ENCODE measurements around the gene TPK1. TPM values are rescaled to one million over a fixed set of nuclear protein-coding genes. Genes with fewer than 3 reads are reported as not detected.

Gene TPK1
- total and polyA plus RNA-seq, 3 donors from 2014 or later = 10.9 to 17.2 (median 12.6) TPM

DNA sequence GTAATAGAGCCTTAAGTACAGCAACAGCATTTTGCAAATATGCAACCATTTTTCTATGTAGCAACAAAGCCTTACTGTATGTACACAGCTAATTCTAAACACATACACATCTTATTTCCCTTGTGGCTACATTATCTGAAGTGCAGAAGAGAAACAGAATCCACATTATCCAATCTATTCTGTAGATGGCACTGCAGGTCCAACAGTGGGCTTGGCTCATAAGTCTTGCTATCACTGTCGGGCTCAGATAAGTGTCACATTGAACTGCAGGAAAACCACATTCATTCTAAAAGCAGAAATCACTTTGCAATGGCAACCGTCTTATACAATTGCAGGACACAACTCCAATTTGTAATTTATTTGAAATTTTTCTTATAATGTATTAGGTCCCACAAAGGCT lies 322.5 kb downstream of the TPK1 start:
- no peaks in the 10 kb centered on the region for H3K36me3 ChIP-seq (ENCODE audit: low read depth, missing control alignments)
- H3K4me3 ChIP-seq = no peak overlapping the region
- H3K9me3 ChIP-seq = no peaks in the 10 kb centered on the region
- 40 to 41% methylated on average over 2 of the region's 2 CpGs for WGBS, 2 donors
- H3K4me1 ChIP-seq = no peaks in the 10 kb centered on the region
- intact Hi-C loops (cut with DNase I; ENCODE audit: low total_unique reads) = no loop called here
- no peak for DNase-seq
- H3K27me3 ChIP-seq = no peaks in the 10 kb centered on the region
- TF ChIP-seq POLR2A (IDR thresholded peaks at IDR 0.05) = no peak
- TF ChIP-seq, protein P1, sequence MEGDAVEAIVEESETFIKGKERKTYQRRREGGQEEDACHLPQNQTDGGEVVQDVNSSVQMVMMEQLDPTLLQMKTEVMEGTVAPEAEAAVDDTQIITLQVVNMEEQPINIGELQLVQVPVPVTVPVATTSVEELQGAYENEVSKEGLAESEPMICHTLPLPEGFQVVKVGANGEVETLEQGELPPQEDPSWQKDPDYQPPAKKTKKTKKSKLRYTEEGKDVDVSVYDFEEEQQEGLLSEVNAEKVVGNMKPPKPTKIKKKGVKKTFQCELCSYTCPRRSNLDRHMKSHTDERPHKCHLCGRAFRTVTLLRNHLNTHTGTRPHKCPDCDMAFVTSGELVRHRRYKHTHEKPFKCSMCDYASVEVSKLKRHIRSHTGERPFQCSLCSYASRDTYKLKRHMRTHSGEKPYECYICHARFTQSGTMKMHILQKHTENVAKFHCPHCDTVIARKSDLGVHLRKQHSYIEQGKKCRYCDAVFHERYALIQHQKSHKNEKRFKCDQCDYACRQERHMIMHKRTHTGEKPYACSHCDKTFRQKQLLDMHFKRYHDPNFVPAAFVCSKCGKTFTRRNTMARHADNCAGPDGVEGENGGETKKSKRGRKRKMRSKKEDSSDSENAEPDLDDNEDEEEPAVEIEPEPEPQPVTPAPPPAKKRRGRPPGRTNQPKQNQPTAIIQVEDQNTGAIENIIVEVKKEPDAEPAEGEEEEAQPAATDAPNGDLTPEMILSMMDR (IDR thresholded peaks at IDR 0.05) = no peak
- no peak overlapping the region for H3K27ac ChIP-seq

DNA sequence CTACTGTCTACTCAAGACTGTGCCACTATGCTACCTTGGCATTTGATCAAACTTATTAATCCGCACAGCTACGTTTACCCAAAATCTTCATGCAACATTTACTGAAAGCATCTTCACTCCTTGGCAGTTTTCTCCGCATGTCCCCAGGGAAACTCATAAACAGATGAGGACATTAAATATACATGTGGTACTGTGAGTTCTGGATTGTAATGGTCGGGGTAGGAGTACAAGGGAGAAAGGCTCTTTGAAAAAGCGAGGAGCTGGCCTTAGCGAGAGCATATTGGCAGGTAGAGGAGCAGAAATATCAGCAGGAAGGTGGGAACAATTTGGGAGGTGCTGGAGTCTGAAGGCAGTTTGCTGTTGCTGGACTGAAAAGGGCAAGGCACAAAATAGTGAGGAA lies 325.2 kb downstream of the TPK1 start:
- no peaks in the 10 kb centered on the region for H3K9me3 ChIP-seq
- H3K27me3 ChIP-seq = no peaks in the 10 kb centered on the region
- no peaks in the 10 kb centered on the region for H3K4me1 ChIP-seq
- no peak for DNase-seq
- H3K4me3 ChIP-seq = no peak overlapping the region
- WGBS, 2 donors = 78 to 85% methylated on average over 6 of the region's 6 CpGs
- H3K36me3 ChIP-seq (ENCODE audit: low read depth, missing control alignments) = no peaks in the 10 kb centered on the region
- intact Hi-C loops (cut with DNase I; ENCODE audit: low total_unique reads) = no loop called here
- TF ChIP-seq, protein P1 (IDR thresholded peaks at IDR 0.05) = no peak
- no peak for TF ChIP-seq POLR2A (IDR thresholded peaks at IDR 0.05)
- no peak overlapping the region for H3K27ac ChIP-seq

DNA sequence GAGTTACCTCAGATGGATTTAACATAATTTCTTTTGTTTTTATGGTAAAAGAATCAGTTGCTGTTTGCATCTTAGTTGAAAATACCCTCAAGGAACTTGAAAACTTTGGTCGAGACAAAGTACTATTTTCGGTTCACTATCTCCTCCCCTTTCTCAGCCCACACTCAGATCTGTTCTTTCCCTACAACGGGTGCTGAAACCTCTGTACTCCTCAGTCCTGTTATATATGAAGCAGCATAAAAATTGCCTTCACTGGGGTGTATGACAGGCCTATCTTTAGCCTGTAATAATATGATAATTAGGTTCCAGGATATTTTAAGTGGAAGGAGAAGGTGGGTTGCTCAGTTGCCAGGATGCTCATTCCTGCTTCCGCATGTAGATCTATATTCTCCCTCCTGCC lies 327.2 kb downstream of the TPK1 start:
- Histone ChIP-seq H3K27ac (no peak overlapping the region), H3K4me1 (no peaks in the 10 kb centered on the region), H3K27me3 (no peaks in the 10 kb centered on the region), H3K9me3 (no peaks in the 10 kb centered on the region), H3K36me3 (ENCODE audit: low read depth, missing control alignments) (no peaks in the 10 kb centered on the region), H3K4me3 (no peak overlapping the region)
- 70 to 75% methylated on average over 4 of the region's 4 CpGs for WGBS, 2 donors
- TF ChIP-seq POLR2A (IDR thresholded peaks at IDR 0.05) = no peak
- TF ChIP-seq, protein P1 (IDR thresholded peaks at IDR 0.05) = no peak
- no peak for DNase-seq
- intact Hi-C loops (cut with DNase I; ENCODE audit: low total_unique reads) = no loop called here

DNA sequence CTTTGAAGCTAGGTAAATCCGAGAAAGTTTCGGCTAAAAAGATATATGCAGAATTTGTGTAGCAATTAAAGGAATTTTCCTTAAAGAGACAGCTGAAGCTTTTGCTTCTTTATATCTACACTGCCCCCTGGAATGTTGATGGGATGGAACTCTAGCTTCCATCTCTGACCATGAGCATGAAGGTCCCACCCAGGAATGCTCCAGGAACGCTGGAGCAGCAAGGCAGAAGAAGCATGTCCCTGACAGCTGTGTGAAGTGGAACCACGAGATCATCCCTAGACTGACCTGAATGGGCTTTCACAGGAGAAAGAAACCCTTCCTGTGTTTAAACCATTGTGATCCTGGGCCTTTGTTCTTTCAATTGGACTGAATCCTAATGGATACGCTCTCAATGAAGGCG lies 332.6 kb downstream of the TPK1 start:
- no peak for TF ChIP-seq POLR2A (IDR thresholded peaks at IDR 0.05)
- TF ChIP-seq, protein P1 (IDR thresholded peaks at IDR 0.05) = no peak
- Histone ChIP-seq H3K4me3 (no peak overlapping the region), H3K9me3 (no peaks in the 10 kb centered on the region), H3K36me3 (ENCODE audit: low read depth, missing control alignments) (no peaks in the 10 kb centered on the region), H3K4me1 (no peaks in the 10 kb centered on the region), H3K27ac (no peak overlapping the region), H3K27me3 (no peaks in the 10 kb centered on the region)
- intact Hi-C loops (cut with DNase I; ENCODE audit: low total_unique reads) = no loop called here
- WGBS, 2 donors = 82 to 91% methylated on average over 6 of the region's 6 CpGs
- DNase-seq = no peak

DNA sequence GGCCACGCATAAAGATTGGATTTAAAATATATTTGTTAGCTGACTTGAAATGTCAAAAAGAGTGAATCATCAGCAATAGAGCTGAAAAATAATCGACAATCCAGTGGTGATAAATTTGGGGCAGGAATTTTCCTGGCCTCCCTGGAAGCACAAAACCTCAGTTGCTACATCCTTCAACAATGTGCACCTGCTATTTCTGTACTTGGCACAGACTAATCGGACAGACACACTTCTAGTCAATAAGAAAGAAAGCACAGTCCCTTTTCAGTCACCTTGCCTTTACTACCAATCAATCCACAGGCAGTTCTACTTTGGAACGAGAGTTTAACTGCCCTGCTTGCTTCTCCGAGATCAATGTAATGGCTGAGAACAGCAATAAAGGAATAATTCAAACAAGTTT lies 335.6 kb downstream of the TPK1 start:
- intact Hi-C loops (cut with DNase I; ENCODE audit: low total_unique reads) = no loop called here

More for the DNA sequence above, 335.6 kb downstream of the TPK1 start:
- no peaks in the 10 kb centered on the region for H3K4me1 ChIP-seq
- 77% methylated on average over 5 of the region's 5 CpGs for WGBS, 2 donors
- TF ChIP-seq, protein P1 (IDR thresholded peaks at IDR 0.05) = no peak
- no peak for TF ChIP-seq POLR2A (IDR thresholded peaks at IDR 0.05)
- no peak for DNase-seq
- H3K4me3 ChIP-seq = no peak overlapping the region
- H3K27ac ChIP-seq = no peak overlapping the region
- no peaks in the 10 kb centered on the region for H3K36me3 ChIP-seq (ENCODE audit: low read depth, missing control alignments)
- no peaks in the 10 kb centered on the region for H3K9me3 ChIP-seq
- H3K27me3 ChIP-seq = no peaks in the 10 kb centered on the region
